ENCODE data around the gene APOL5.

The APOL5 gene

GRCh38 chr22:35686298-35686697 lies 31.4 kb upstream of the APOL5 start:
- no peak overlapping the region for H3K4me3 ChIP-seq (ENCODE audit: severe bottlenecking)
- DNase-seq (ENCODE audit: low spot score), result no peak
- H3K4me1 ChIP-seq (ENCODE audit: insufficient read depth, poor library complexity, severe bottlenecking), result no peaks in the 10 kb centered on the region
- no peak overlapping the region for H3K27ac ChIP-seq (ENCODE audit: poor library complexity, severe bottlenecking)
- H3K9me3 ChIP-seq (ENCODE audit: severe bottlenecking), result no peaks in the 10 kb centered on the region
- no peak for ATAC-seq (ENCODE audit: low read depth)
- no peaks in the 10 kb centered on the region for H3K36me3 ChIP-seq (ENCODE audit: low read depth)
- no peaks in the 10 kb centered on the region for H3K27me3 ChIP-seq (ENCODE audit: insufficient read depth, poor library complexity, severe bottlenecking)
- TF ChIP-seq CTCF (IDR thresholded peaks at IDR 0.05; ENCODE audit: poor library complexity, severe bottlenecking), result no peak

- Histone ChIP-seq H3K4me1 (ENCODE audit: insufficient read depth, poor library complexity, severe bottlenecking) (no peaks in the 10 kb centered on the region), H3K4me3 (ENCODE audit: severe bottlenecking) (no peak overlapping the region), H3K27me3 (ENCODE audit: insufficient read depth, poor library complexity, severe bottlenecking) (no peaks in the 10 kb centered on the region), H3K9me3 (ENCODE audit: severe bottlenecking) (no peaks in the 10 kb centered on the region), H3K36me3 (ENCODE audit: low read depth) (no peaks in the 10 kb centered on the region), H3K27ac (ENCODE audit: poor library complexity, severe bottlenecking) (no peak overlapping the region)
- no peak for ATAC-seq (ENCODE audit: low read depth)
- no peak for DNase-seq (ENCODE audit: low spot score)
- no peak for TF ChIP-seq CTCF (IDR thresholded peaks at IDR 0.05; ENCODE audit: poor library complexity, severe bottlenecking)
Measured at GRCh38 chr22:35687461-35687860, 30.2 kb upstream of the APOL5 start.

GRCh38 chr22:35688913-35689675 lies 28.6 kb upstream of the APOL5 start:
- Histone ChIP-seq H3K36me3 (ENCODE audit: low read depth) (no peaks in the 10 kb centered on the region), H3K9me3 (ENCODE audit: severe bottlenecking) (no peaks in the 10 kb centered on the region), H3K27me3 (ENCODE audit: insufficient read depth, poor library complexity, severe bottlenecking) (no peaks in the 10 kb centered on the region), H3K4me1 (ENCODE audit: insufficient read depth, poor library complexity, severe bottlenecking) (no peaks in the 10 kb centered on the region), H3K27ac (ENCODE audit: poor library complexity, severe bottlenecking) (no peak overlapping the region), H3K4me3 (ENCODE audit: severe bottlenecking) (no peak overlapping the region)
- ATAC-seq (ENCODE audit: low read depth) (no peak), DNase-seq (ENCODE audit: low spot score) (no peak)
- no peak for TF ChIP-seq CTCF (IDR thresholded peaks at IDR 0.05; ENCODE audit: poor library complexity, severe bottlenecking)

GRCh38 chr22:35690001-35690400 lies 27.7 kb upstream of the APOL5 start:
- Histone ChIP-seq H3K27ac (ENCODE audit: poor library complexity, severe bottlenecking) (no peak overlapping the region), H3K9me3 (ENCODE audit: severe bottlenecking) (no peaks in the 10 kb centered on the region), H3K4me1 (ENCODE audit: insufficient read depth, poor library complexity, severe bottlenecking) (no peaks in the 10 kb centered on the region), H3K27me3 (ENCODE audit: insufficient read depth, poor library complexity, severe bottlenecking) (no peaks in the 10 kb centered on the region), H3K4me3 (ENCODE audit: severe bottlenecking) (no peak overlapping the region), H3K36me3 (ENCODE audit: low read depth) (no peaks in the 10 kb centered on the region)
- ATAC-seq (ENCODE audit: low read depth) (no peak), DNase-seq (ENCODE audit: low spot score) (no peak)
- no peak for TF ChIP-seq CTCF (IDR thresholded peaks at IDR 0.05; ENCODE audit: poor library complexity, severe bottlenecking)

GRCh38 chr22:35695202-35695601 lies 22.5 kb upstream of the APOL5 start:
- DNase-seq (ENCODE audit: low spot score) (no peak), ATAC-seq (ENCODE audit: low read depth) (no peak)
- Histone ChIP-seq H3K27ac (ENCODE audit: poor library complexity, severe bottlenecking) (no peak overlapping the region), H3K9me3 (ENCODE audit: severe bottlenecking) (no peaks in the 10 kb centered on the region), H3K27me3 (ENCODE audit: insufficient read depth, poor library complexity, severe bottlenecking) (no peaks in the 10 kb centered on the region), H3K4me3 (ENCODE audit: severe bottlenecking) (no peak overlapping the region), H3K4me1 (ENCODE audit: insufficient read depth, poor library complexity, severe bottlenecking) (no peaks in the 10 kb centered on the region), H3K36me3 (ENCODE audit: low read depth) (no peaks in the 10 kb centered on the region)
- no peak for TF ChIP-seq CTCF (IDR thresholded peaks at IDR 0.05; ENCODE audit: poor library complexity, severe bottlenecking)

All from RWPE2 (cell line).